Hepatocyte (in vitro differentiated cells): ENCODE results near the gene LTK.

Source experiments
- EZH2 ChIP-seq: fragments of 200-600 bp; sonication (generic); IDR thresholded peaks from 2 replicates; pipeline ENCODE4 v1.6.1; 2016; ENCODE audit warnings: antibody characterized with exemption, mild to moderate bottlenecking, borderline replicate concordance
- TF ChIP-seq, protein P1 (sequence below): fragments of 200-600 bp; sonication (generic); IDR thresholded peaks from 2 replicates; pipeline ENCODE4 v1.5.1; 2016; ENCODE audit warnings: antibody characterized with exemption, mild to moderate bottlenecking; ENCODE audit not compliant: poor library complexity

DNA sequence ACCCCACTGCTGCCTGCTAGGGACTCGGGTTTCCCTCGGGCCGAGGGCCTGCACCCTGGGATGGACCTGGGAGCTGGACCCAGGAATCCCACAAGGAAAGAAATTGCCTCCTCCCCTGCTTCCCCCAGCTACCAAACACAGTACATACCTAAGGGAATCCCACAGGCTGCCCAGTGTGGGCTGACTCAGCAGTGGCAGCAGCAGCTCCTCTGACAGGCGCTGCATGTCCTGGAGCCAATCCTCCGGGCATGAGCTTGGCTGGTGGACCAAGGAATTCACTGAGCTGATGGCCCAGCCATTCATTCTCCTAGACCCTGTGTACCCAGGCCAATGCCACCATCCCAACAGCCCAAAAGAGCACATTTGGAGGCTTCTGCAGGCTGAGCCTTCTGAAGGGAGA is 9.5 kb upstream of the LTK start:
- TF ChIP-seq, protein P1, sequence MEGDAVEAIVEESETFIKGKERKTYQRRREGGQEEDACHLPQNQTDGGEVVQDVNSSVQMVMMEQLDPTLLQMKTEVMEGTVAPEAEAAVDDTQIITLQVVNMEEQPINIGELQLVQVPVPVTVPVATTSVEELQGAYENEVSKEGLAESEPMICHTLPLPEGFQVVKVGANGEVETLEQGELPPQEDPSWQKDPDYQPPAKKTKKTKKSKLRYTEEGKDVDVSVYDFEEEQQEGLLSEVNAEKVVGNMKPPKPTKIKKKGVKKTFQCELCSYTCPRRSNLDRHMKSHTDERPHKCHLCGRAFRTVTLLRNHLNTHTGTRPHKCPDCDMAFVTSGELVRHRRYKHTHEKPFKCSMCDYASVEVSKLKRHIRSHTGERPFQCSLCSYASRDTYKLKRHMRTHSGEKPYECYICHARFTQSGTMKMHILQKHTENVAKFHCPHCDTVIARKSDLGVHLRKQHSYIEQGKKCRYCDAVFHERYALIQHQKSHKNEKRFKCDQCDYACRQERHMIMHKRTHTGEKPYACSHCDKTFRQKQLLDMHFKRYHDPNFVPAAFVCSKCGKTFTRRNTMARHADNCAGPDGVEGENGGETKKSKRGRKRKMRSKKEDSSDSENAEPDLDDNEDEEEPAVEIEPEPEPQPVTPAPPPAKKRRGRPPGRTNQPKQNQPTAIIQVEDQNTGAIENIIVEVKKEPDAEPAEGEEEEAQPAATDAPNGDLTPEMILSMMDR = no peak
- TF ChIP-seq EZH2 = no peak
